ENCODE measurements around the gene TCAP. TPM values are rescaled to one million over a fixed set of nuclear protein-coding genes. Genes with fewer than 3 reads are reported as not detected.

Gene TCAP
- total RNA-seq, 1 donor from 2014 or later: 1.0 TPM

DNA sequence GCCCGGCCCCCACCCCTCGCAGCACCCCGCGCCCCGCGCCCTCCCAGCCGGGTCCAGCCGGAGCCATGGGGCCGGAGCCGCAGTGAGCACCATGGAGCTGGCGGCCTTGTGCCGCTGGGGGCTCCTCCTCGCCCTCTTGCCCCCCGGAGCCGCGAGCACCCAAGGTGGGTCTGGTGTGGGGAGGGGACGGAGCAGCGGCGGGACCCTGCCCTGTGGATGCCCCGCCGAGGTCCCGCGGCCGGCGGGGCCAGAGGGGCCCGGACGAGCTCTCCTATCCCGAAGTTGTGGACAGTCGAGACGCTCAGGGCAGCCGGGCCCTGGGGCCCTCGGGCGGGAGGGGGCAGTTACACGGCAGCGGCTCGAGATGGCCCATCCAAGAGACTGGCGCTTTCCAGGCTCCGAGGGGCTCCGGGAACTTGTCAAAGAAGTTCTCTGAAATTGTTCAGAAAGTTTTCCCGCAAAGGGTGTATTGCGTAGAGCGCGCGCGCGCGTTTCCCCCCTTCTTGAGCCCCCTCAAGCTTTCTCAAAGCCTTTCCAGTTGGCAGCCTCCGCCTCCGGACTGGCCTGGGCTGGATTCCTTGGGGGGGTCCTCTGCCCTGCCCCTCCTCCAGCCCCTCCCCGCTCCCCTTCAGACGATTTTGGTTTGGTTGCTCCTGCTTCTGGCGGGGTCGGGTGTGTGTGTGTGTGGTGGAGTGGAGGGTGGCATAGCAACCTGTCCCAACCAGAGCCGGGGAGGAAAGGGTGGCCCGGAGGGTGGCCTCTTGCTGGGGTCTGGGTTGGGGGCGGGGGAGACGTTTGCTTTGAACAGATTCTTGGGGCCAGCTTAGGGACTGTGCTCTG, 35.2 kb downstream of the TCAP start:
- peaks cover 6% of the 10 kb centered on the region for H3K4me1 Mint-ChIP-seq
- peaks cover 43% of the 10 kb centered on the region for H3K27me3 Mint-ChIP-seq
- intact Hi-C loops (cut with micrococcal nuclease): no loop called here
- no peaks in the 10 kb centered on the region for H3K36me3 Mint-ChIP-seq (ENCODE audit: low read depth)
- no peak overlapping the region for H3K4me3 Mint-ChIP-seq
- DNase-seq: no peak
- H3K27ac Mint-ChIP-seq: no peak overlapping the region
- no peaks in the 10 kb centered on the region for H3K9me3 Mint-ChIP-seq

DNA sequence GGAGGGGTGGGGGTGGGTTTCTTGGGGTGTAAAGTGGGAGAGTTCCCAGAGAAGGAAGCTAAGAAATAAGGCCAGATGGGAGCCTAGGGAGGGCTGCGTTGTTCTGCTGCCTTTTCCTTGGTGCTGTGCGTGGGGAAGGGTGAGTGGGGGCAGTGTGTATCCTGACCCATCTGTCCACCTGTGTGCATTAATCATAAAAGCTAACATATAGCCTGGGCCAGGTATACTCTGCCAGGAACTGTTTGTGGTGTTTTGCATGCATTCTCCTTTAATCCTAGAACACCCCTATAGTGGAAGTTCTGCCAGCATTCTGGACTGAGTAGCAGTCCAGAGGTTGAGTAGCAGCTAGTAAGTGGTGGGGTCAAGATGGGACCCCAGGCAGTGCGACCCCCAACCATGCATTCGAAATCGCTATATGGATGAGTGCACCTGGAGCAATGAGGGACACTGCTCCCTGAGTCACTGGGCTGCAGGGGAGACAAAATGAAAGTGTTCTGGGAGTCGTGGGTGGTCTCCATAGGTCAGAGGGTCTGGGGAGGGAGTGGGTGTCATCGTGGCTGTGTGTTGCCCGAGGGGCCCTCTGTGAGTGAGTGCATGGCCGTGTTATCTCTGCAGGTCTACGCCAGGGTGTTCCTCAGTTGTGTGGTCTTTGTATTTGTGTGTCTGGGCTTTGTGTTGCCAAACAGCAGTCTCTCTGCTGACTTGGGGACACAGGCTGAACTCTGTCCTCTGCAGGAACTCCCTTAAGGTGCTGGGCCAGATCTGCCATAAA, 36.0 kb downstream of the TCAP start:
- DNase-seq: no peak
- intact Hi-C loops (cut with micrococcal nuclease): no loop called here
- Mint-ChIP-seq H3K27ac (no peak overlapping the region), H3K27me3 (peaks cover 43% of the 10 kb centered on the region), H3K4me1 (peaks cover 6% of the 10 kb centered on the region), H3K9me3 (no peaks in the 10 kb centered on the region), H3K36me3 (ENCODE audit: low read depth) (no peaks in the 10 kb centered on the region), H3K4me3 (no peak overlapping the region)

DNA sequence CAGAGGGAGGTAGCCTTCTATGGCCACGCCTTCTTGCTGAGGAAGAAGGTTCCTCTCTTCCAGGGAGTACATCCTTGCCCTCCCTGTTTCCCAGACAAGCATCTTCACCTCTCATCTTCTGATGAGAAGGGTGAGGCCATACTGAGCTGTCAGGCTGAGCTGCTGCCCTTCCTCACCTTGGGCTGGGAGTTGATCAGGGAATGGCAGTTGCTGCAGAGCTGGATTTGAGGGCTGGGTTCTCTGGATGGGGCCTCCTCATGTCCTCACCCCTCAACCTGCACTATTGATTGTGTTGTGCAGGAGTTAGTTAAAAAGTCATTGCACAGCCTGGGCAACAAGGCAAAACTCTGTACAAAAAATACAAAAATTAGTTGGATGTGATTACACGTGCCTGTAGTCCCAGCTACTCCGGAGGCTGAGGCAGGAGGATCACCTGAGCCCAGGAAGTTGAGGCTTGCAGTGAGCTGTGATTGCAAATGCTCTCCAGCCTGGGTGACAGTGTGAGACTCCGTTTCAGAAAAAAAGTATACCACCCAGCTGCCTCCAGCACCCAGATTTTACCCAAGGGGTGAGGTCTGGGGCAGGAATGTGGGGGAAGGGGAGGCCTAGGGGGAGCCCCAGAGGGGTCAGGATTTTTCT, 36.8 kb downstream of the TCAP start:
- peaks cover 43% of the 10 kb centered on the region for H3K27me3 Mint-ChIP-seq
- no peak overlapping the region for H3K4me3 Mint-ChIP-seq
- no peaks in the 10 kb centered on the region for H3K36me3 Mint-ChIP-seq (ENCODE audit: low read depth)
- peaks cover 7% of the 10 kb centered on the region for H3K4me1 Mint-ChIP-seq
- H3K27ac Mint-ChIP-seq: no peak overlapping the region
- no peaks in the 10 kb centered on the region for H3K9me3 Mint-ChIP-seq
- DNase-seq: no peak
- intact Hi-C loops (cut with micrococcal nuclease): no loop called here

DNA sequence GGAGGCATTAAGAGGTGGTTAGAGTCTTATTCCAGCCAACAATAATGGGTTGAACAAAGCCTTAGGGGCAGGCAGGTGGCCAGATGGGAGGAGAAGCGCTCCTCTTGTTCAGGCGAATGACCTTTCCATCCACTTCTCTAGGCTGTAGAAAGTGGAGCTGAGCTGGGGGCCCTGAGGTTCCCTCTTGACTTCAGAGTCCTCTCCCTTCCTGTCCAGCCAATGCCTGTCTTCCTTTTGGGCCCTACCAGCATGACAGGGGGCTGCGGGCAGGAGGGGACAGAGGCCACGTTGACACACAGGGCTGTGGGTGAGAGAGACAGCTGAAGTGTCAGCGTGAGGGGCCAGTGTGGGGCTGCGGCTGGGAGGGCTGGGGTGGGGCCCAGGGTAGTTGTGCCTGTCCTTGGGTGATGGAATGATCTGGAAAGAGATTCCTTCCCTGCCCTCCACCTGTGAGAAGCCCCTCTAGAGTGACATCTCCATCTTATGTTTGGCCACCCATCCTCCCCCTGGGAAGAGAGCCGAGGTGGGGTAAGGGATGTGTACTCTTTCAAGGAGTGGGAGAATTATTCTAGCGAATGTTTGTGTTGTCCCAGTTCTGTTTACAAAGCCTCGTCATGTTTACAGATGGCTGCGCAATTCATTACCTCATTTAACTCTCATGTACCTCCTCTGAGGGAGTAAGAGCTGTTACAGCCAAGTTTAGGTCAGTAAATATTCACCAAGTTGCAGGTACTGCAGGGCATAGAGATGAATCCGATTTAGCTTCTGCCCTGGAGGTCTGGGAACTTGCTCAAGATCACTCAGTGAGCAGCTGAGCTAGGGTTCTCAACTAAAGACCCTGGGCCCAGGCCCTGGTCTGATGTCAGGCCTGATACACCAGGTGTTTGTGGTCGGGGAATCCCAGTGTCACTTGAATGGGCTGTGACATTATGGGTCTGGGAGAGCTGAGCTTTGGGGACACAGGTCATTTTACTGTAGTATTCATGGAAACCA, 38.0 kb downstream of the TCAP start:
- H3K4me3 Mint-ChIP-seq: no peak overlapping the region
- DNase-seq: no peak
- H3K36me3 Mint-ChIP-seq (ENCODE audit: low read depth): no peaks in the 10 kb centered on the region
- peaks cover 12% of the 10 kb centered on the region for H3K4me1 Mint-ChIP-seq
- H3K27me3 Mint-ChIP-seq: peaks cover 39% of the 10 kb centered on the region
- H3K27ac Mint-ChIP-seq: no peak overlapping the region
- intact Hi-C loops (cut with micrococcal nuclease): no loop called here
- no peaks in the 10 kb centered on the region for H3K9me3 Mint-ChIP-seq

DNA sequence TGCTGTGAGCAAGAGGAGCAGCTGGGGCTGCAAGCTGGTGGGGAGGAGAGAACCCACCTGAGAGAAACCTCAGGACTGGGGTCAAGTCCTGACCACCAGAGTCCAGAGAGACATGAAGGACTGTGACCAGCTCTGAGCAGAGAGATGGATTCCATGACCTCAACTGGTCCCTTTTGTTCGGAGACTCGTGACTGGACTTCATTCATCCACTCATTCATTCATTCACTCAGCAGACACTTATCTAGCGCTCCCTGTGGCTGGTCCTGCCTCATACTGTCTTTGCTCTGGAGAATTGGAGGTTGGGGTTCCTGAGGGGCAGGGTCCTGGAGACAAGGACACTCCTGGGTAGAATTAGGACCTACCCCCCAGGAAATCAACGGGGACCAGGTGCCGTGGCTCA, 38.8 kb downstream of the TCAP start:
- peaks cover 34% of the 10 kb centered on the region for H3K27me3 Mint-ChIP-seq
- H3K9me3 Mint-ChIP-seq: no peaks in the 10 kb centered on the region
- H3K27ac Mint-ChIP-seq: no peak overlapping the region
- DNase-seq: no peak
- H3K4me1 Mint-ChIP-seq: peaks cover 12% of the 10 kb centered on the region
- intact Hi-C loops (cut with micrococcal nuclease): no loop called here
- H3K36me3 Mint-ChIP-seq (ENCODE audit: low read depth): no peaks in the 10 kb centered on the region
- H3K4me3 Mint-ChIP-seq: no peak overlapping the region

DNA sequence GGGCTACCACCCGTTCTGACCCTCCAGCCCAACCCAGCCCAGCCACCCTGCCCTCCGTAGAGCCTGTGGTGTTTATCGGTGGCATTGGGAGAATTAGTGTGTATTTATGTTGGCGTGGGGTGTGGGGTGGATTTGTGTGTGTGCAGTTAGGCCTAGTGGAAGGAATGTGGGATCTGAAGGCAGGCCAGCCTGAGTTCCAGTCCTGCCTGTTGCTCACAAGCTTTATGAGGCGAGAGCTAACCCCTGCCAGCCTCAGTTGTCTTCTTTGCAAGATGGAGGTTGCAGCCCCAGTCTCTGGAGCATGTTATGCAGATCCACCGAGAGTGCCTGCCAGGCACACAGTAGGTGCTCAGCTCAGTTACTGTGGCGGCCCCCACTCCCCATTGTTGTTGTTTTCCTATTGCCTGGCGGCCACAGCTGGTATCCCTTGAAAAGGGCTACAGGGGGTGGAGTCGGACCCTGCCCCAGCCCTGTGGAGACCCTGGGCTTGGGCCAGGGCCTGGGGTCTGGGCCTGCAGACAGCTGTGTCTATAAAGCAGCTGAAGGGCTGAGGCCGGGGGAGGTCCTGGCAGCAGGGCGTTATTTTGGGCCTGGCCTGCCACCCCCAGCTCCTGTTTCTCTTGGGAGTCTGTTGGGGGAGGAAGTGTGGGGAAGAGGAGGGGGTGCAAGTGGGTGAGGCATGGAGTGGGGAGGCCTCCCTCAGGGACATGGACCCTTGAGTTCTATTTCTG, 39.8 kb downstream of the TCAP start:
- peaks cover 25% of the 10 kb centered on the region for H3K27me3 Mint-ChIP-seq
- DNase-seq: no peak
- no peaks in the 10 kb centered on the region for H3K9me3 Mint-ChIP-seq
- no peaks in the 10 kb centered on the region for H3K36me3 Mint-ChIP-seq (ENCODE audit: low read depth)
- H3K4me3 Mint-ChIP-seq: no peak overlapping the region
- H3K4me1 Mint-ChIP-seq: peaks cover 9% of the 10 kb centered on the region
- no peak overlapping the region for H3K27ac Mint-ChIP-seq
- intact Hi-C loops (cut with micrococcal nuclease): no loop called here

DNA sequence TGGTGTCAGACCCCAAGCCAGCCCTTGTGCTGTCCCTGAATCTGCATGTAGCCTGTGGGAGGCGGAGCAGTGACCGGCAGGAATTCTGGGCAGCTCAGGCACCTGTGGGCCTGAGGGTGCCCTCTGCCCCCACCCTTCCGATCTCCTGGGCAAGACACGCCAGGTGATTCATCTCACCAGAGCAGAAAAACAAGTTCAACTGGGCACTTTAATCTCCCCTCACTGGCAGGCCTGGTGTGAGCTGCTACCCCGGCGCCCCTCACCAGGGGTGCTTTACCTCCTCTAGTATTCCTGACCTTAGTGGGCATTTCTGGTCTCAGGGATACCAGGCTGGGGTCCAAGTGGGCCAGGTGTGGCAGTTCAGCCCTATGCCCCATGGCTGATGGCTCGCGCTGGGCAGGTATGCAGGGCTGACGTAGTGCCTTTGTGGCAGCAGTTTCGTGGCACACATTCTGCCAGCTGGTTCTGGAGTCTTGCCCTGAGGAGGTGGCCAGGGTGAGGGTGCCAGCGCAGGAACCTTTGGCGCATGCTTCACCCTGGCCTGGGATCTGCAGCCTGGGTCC, 40.7 kb downstream of the TCAP start:
- Mint-ChIP-seq H3K9me3 (no peaks in the 10 kb centered on the region), H3K4me1 (peaks cover 9% of the 10 kb centered on the region), H3K4me3 (no peak overlapping the region), H3K27me3 (peaks cover 21% of the 10 kb centered on the region), H3K27ac (no peak overlapping the region), H3K36me3 (ENCODE audit: low read depth) (no peaks in the 10 kb centered on the region)
- DNase-seq: no peak
- intact Hi-C loops (cut with micrococcal nuclease): no loop called here

DNA sequence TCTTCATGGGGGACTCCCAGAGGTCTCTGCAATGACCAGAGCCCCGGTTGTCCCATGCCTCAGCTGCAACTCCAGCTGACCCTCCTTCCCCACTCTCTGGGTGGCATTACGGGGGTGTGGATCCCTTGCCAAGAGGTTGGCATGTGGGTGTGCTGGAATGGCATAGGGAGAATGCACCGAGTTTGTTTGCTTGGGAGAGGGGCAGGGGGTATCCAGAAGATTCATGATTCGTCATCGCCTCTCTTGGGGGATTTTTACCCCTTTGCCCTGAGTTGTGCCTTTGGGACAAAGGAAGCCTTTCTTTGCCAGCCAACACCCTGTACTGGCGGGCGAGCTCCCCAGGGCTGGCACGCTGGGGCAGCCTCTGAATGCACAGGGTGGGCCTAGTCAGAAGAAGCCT, 41.2 kb downstream of the TCAP start:
- H3K9me3 Mint-ChIP-seq: no peaks in the 10 kb centered on the region
- peaks cover 9% of the 10 kb centered on the region for H3K4me1 Mint-ChIP-seq
- H3K27me3 Mint-ChIP-seq: peaks cover 16% of the 10 kb centered on the region
- H3K27ac Mint-ChIP-seq: no peak overlapping the region
- intact Hi-C loops (cut with micrococcal nuclease): no loop called here
- no peak for DNase-seq
- no peaks in the 10 kb centered on the region for H3K36me3 Mint-ChIP-seq (ENCODE audit: low read depth)
- H3K4me3 Mint-ChIP-seq: no peak overlapping the region

DNA sequence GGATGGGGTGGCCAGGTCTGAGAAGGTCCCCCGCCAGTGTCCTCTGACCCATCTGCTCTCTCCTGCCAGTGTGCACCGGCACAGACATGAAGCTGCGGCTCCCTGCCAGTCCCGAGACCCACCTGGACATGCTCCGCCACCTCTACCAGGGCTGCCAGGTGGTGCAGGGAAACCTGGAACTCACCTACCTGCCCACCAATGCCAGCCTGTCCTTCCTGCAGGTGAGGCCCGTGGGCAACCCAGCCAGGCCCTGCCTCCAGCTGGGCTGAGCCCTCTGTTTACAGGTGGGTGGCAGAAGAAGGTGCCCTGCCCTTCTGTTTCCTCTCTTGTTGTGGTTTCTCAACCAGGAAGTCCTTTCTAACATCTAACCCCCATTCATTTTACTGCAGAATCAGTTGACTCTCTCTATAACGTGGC, 41.8 kb downstream of the TCAP start:
- intact Hi-C loops (cut with micrococcal nuclease): no loop called here
- no peak for DNase-seq
- no peaks in the 10 kb centered on the region for H3K9me3 Mint-ChIP-seq
- peaks cover 9% of the 10 kb centered on the region for H3K4me1 Mint-ChIP-seq
- H3K36me3 Mint-ChIP-seq (ENCODE audit: low read depth): no peaks in the 10 kb centered on the region
- H3K27me3 Mint-ChIP-seq: peaks cover 10% of the 10 kb centered on the region
- H3K27ac Mint-ChIP-seq: peak overlapping the region; percentile 17
- peak overlapping the region; percentile 28 for H3K4me3 Mint-ChIP-seq

DNA sequence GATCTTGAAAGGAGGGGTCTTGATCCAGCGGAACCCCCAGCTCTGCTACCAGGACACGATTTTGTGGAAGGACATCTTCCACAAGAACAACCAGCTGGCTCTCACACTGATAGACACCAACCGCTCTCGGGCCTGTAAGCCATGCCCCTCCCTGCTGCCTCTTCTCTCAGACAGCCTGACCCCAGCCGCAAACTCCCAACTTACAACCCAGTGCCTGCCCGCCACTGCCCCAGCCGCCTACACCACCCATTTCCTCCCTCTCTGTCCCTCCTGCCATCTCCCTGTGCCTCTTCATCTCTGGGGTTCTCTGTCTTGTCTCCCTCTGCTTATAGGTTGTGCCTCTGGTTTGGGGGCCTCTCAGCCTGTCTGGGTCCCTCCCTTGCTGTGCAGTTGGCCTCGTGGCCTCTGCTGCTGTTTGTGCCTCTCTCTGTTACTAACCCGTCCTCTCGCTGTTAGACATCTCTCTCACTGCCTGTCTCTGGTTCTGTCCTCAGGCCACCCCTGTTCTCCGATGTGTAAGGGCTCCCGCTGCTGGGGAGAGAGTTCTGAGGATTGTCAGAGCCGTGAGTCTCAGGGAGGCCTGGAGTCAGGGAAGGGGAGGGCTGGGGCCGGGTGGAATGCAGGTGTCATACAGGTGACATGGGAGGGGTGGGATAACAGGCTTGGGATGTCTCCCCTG, 44.3 kb downstream of the TCAP start:
- Mint-ChIP-seq H3K27ac (no peak overlapping the region), H3K27me3 (no peaks in the 10 kb centered on the region), H3K4me3 (no peak overlapping the region), H3K36me3 (ENCODE audit: low read depth) (no peaks in the 10 kb centered on the region), H3K9me3 (no peaks in the 10 kb centered on the region), H3K4me1 (peaks cover 6% of the 10 kb centered on the region)
- intact Hi-C loops (cut with micrococcal nuclease): no loop called here
- DNase-seq: no peak

DNA sequence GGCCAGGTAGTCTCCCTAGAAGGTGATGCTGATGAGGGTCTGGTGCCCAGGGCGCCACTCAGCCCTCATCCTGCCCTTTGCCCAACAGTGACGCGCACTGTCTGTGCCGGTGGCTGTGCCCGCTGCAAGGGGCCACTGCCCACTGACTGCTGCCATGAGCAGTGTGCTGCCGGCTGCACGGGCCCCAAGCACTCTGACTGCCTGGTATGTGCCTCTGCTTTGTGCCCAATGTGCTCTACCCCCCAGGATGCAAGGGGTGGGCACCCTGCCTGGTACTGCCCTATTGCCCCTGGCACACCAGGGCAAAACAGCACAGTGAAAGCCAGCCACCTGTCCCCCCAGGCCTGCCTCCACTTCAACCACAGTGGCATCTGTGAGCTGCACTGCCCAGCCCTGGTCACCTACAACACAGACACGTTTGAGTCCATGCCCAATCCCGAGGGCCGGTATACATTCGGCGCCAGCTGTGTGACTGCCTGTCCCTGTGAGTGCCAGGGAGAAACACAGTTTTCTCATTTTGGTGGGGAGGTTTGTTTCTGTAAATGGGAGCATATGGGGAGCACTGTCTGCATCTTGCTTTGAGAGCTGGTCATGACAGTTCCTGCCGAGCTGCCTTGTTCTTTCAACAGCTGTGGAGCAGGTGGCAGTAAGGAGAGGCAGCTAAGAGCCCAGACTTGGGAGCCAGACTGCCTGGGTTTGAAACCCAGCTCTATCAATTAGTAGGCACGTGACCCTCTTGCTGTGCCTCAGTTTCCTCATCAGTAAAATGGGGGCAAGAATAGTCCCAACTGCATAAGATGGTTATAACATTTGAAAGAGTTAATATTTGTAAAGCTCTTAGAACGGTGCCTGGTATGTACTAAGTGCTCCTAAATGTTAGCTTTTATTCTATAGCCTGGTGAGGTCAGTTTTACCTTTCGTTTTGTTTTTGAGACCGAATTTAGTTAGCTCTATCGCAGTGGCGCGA, 45.1 kb downstream of the TCAP start:
- no peaks in the 10 kb centered on the region for H3K9me3 Mint-ChIP-seq
- H3K36me3 Mint-ChIP-seq (ENCODE audit: low read depth): no peaks in the 10 kb centered on the region
- no peak overlapping the region for H3K4me3 Mint-ChIP-seq
- intact Hi-C loops (cut with micrococcal nuclease): no loop called here
- no peak overlapping the region for H3K27ac Mint-ChIP-seq
- H3K4me1 Mint-ChIP-seq: peaks cover 6% of the 10 kb centered on the region
- no peak for DNase-seq
- H3K27me3 Mint-ChIP-seq: no peaks in the 10 kb centered on the region
